ENCODE measurements around the gene SERGEF.

Gene SERGEF

GRCh38 chr11:17852246-17852645, 160.6 kb downstream of the SERGEF start:
- Histone ChIP-seq H3K4me1 (no peaks in the 10 kb centered on the region), H3K4me2 (ENCODE audit: low read length) (no peak overlapping the region), H3K4me3 (ENCODE audit: low read depth, low read length) (no peak overlapping the region), H3K9ac (no peak overlapping the region), H3K27ac (no peak overlapping the region), H2AFZ (no peak overlapping the region), H3K9me3 (ENCODE audit: control insufficient read depth, low read length) (no peaks in the 10 kb centered on the region), H3K27me3 (ENCODE audit: control insufficient read depth, insufficient read depth, low read length) (no peaks in the 10 kb centered on the region), H3K36me3 (ENCODE audit: control insufficient read depth, insufficient read depth, low read length) (no peaks in the 10 kb centered on the region), H3K79me2 (no peaks in the 10 kb centered on the region)
- no peak for TF ChIP-seq CTCF (IDR thresholded peaks at IDR 0.05)

GRCh38 chr11:17851697-17852096, 161.2 kb downstream of the SERGEF start:
- Histone ChIP-seq H3K4me1 (no peaks in the 10 kb centered on the region), H3K4me3 (ENCODE audit: low read depth, low read length) (no peak overlapping the region), H2AFZ (no peak overlapping the region), H3K9me3 (ENCODE audit: control insufficient read depth, low read length) (no peaks in the 10 kb centered on the region), H3K9ac (no peak overlapping the region), H3K27ac (no peak overlapping the region), H3K4me2 (ENCODE audit: low read length) (no peak overlapping the region), H3K36me3 (ENCODE audit: control insufficient read depth, insufficient read depth, low read length) (no peaks in the 10 kb centered on the region), H3K79me2 (no peaks in the 10 kb centered on the region), H3K27me3 (ENCODE audit: control insufficient read depth, insufficient read depth, low read length) (no peaks in the 10 kb centered on the region)
- no peak for TF ChIP-seq CTCF (IDR thresholded peaks at IDR 0.05)

GRCh38 chr11:17850336-17850735, 162.5 kb downstream of the SERGEF start:
- TF ChIP-seq CTCF (IDR thresholded peaks at IDR 0.05) = no peak
- H3K36me3 ChIP-seq (ENCODE audit: control insufficient read depth, insufficient read depth, low read length) = no peaks in the 10 kb centered on the region
- no peaks in the 10 kb centered on the region for H3K79me2 ChIP-seq
- no peak overlapping the region for H2AFZ ChIP-seq
- no peak overlapping the region for H3K27ac ChIP-seq
- H3K4me2 ChIP-seq (ENCODE audit: low read length) = no peak overlapping the region
- H3K9me3 ChIP-seq (ENCODE audit: control insufficient read depth, low read length) = no peaks in the 10 kb centered on the region
- no peaks in the 10 kb centered on the region for H3K4me1 ChIP-seq
- no peak overlapping the region for H3K4me3 ChIP-seq (ENCODE audit: low read depth, low read length)
- no peak overlapping the region for H3K9ac ChIP-seq
- no peaks in the 10 kb centered on the region for H3K27me3 ChIP-seq (ENCODE audit: control insufficient read depth, insufficient read depth, low read length)

- no peaks in the 10 kb centered on the region for H3K79me2 ChIP-seq
- no peak overlapping the region for H2AFZ ChIP-seq
- no peaks in the 10 kb centered on the region for H3K4me1 ChIP-seq
- TF ChIP-seq CTCF (IDR thresholded peaks at IDR 0.05) = no peak
- H3K36me3 ChIP-seq (ENCODE audit: control insufficient read depth, insufficient read depth, low read length) = no peaks in the 10 kb centered on the region
- H3K9ac ChIP-seq = no peak overlapping the region
- no peaks in the 10 kb centered on the region for H3K27me3 ChIP-seq (ENCODE audit: control insufficient read depth, insufficient read depth, low read length)
- H3K4me2 ChIP-seq (ENCODE audit: low read length) = no peak overlapping the region
- H3K4me3 ChIP-seq (ENCODE audit: low read depth, low read length) = no peak overlapping the region
- H3K9me3 ChIP-seq (ENCODE audit: control insufficient read depth, low read length) = no peaks in the 10 kb centered on the region
- no peak overlapping the region for H3K27ac ChIP-seq
These were observed 164.1 kb downstream of the SERGEF start for GRCh38 chr11:17848715-17849114.

- H2AFZ ChIP-seq = no peak overlapping the region
- no peak overlapping the region for H3K4me2 ChIP-seq (ENCODE audit: low read length)
- no peaks in the 10 kb centered on the region for H3K4me1 ChIP-seq
- TF ChIP-seq CTCF (IDR thresholded peaks at IDR 0.05) = peak; percentile 20
- H3K79me2 ChIP-seq = no peaks in the 10 kb centered on the region
- H3K9ac ChIP-seq = no peak overlapping the region
- no peaks in the 10 kb centered on the region for H3K27me3 ChIP-seq (ENCODE audit: control insufficient read depth, insufficient read depth, low read length)
- H3K36me3 ChIP-seq (ENCODE audit: control insufficient read depth, insufficient read depth, low read length) = no peaks in the 10 kb centered on the region
- no peak overlapping the region for H3K4me3 ChIP-seq (ENCODE audit: low read depth, low read length)
- H3K9me3 ChIP-seq (ENCODE audit: control insufficient read depth, low read length) = no peaks in the 10 kb centered on the region
- H3K27ac ChIP-seq = no peak overlapping the region
These were observed 165.9 kb downstream of the SERGEF start for GRCh38 chr11:17846852-17847453.
